Measurements from ENCODE around the gene AFDN.
A peak's percentile ranks its signal among the peaks of the same experiment; 100 is the strongest.

Gene AFDN

GRCh38 chr6:167993169-167993568 lies 166.5 kb downstream of the AFDN start:
- DNase-seq (ENCODE audit: low spot score), result peak; percentile 61
- no peak overlapping the region for H3K4me3 ChIP-seq
- H3K27ac ChIP-seq, result no peak overlapping the region
- TF ChIP-seq CTCF (IDR thresholded peaks at IDR 0.05), result no peak

GRCh38 chr6:167993831-167994230 lies 167.1 kb downstream of the AFDN start:
- peak; percentile 59 for DNase-seq (ENCODE audit: low spot score)
- H3K27ac ChIP-seq, result no peak overlapping the region
- no peak for TF ChIP-seq CTCF (IDR thresholded peaks at IDR 0.05)
- H3K4me3 ChIP-seq, result no peak overlapping the region

DNA sequence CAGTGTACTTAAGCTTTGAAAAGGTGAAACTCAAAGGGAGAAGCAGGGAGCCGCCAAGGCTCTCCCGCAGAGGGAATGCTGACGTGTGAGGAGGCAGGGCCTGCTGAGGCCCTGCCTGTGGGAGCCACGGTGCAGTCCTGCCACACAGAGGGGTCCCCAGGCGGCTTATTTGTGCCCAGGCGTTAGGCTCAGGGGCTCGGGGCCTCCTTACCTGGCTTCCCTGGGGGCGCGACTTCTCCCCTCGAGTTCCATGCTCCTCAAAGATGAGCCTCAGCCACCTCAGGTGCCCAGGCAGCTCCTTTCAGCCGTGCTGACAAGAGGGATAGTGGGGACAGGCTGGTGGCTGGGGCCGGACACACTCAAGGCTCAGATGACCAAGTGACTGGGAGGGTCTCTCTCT lies 168.6 kb downstream of the AFDN start:
- Histone ChIP-seq H3K4me3 (no peak overlapping the region), H3K27ac (no peak overlapping the region)
- no peak for DNase-seq (ENCODE audit: low spot score)
- TF ChIP-seq CTCF (IDR thresholded peaks at IDR 0.05), result no peak

- H3K27ac ChIP-seq, result no peak overlapping the region
- DNase-seq (ENCODE audit: low spot score), result no peak
- H3K4me3 ChIP-seq, result no peak overlapping the region
- TF ChIP-seq CTCF (IDR thresholded peaks at IDR 0.05), result no peak
Observed at GRCh38 chr6:167995731-167996151, 169.0 kb downstream of the AFDN start.

DNA sequence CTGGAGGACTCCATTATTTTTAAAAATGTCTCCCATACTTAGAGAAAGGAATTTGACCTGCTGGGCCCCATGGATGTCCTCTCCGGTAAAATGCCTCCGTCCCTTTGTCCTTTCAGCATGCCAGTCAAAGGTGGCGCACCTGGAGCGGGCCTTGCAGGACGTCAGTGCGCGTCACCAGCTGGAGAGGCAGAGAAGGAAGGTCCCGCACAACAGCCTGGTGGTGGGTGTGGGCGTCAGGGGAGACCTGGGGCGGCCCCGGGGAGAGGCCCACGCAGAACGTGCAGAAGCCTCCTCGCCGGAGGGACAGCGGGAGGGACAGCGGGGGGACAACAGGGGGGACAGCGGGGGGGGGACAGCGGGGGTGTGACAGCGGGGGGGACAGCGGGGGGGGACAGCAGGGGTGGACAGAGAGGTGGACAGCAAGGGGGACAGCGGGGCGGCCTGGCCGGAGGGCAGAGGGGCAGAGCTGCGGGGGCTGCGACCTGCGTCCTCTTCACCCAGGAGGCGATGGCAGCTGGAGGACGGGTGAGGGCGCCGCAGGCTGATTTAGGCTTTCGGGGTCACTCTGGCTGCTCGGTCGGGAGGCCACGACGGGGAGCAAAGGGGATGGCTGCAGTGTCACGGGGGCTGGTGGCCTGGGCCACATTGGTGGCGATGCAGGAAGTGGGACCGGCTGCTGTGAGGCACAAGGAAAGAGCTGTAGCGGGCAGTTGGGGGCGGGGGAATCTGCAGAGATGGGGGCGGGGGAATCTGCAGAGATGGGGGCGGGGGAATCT lies 169.9 kb downstream of the AFDN start:
- no peak overlapping the region for H3K4me3 ChIP-seq
- no peak for DNase-seq (ENCODE audit: low spot score)
- TF ChIP-seq CTCF (IDR thresholded peaks at IDR 0.05), result no peak
- no peak overlapping the region for H3K27ac ChIP-seq

DNA sequence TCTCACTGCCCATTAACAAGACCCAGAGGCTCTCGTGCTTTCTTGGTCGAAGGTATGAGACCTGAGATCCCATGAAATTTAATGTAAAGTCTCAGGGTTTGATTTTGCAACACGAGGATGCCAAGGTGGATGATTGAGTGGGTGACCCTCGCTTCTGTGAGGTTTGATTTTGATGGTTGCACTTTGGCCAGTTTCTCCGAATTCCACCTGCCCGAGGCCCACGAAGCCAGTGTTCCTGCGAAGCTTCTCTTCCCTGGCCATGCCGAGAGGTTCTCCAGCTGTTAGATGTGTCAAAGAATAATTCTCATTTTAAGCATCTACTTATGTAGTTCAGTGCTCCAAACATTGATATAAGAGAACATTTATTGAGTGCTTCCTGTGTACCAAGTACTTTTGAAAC lies 170.9 kb downstream of the AFDN start, which contains the start of gene KIF25:
Gene KIF25 (plus strand): TSS at position 30 of the 400 bp plus-strand sequence. CDS start 31,915 bp downstream, outside the sequence.
- DNase-seq (ENCODE audit: low spot score), result peak; percentile 24
- Histone ChIP-seq H3K27ac (no peak within 1 kb of the TSS), H3K4me3 (no peak within 1 kb of the TSS)
- no peak for TF ChIP-seq CTCF (IDR thresholded peaks at IDR 0.05)

DNA sequence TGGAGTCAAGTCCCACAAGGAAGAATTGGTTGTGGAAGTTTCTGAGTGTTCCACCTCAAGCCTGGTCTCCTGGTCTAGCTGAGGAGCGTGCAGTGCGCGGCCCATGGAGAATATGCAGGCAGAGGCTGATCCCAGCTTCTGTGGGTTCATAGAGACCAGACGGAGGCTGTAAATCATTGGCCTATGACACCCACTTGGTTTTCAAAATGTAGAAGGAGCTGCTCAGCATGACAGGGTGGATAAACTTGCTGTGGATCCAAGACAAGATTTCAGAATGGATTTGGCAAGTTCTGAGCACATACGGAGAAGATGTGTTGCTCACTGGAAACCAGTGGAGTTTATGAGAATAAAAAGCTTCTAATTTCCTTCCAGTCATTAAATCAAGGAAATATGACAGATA lies 171.5 kb downstream of the AFDN start:
- DNase-seq (ENCODE audit: low spot score), result peak; percentile 29
- H3K4me3 ChIP-seq, result no peak overlapping the region
- no peak overlapping the region for H3K27ac ChIP-seq
- no peak for TF ChIP-seq CTCF (IDR thresholded peaks at IDR 0.05)

All from coronary artery (tissue), 2 donors.